Lower leg skin (tissue), 3 donors: ENCODE measurements around the gene EVX2.

Experiments
- POLR2A ChIP-seq, 2 donors: fragments of 450-650 bp; IDR thresholded peaks; one replicate each; pipeline ENCODE4 v1.6.1; 2016 to 2017; ENCODE audit warnings: antibody characterized with exemption in 2 of 2, mild to moderate bottlenecking in 1 of 2, moderate library complexity in 1 of 2
- TF ChIP-seq, protein P1 (sequence below), 3 donors: fragments of 450-650 bp; IDR thresholded peaks; one replicate each; pipeline ENCODE4 v1.5.1; 2016; ENCODE audit warnings: antibody characterized with exemption in 3 of 3, mild to moderate bottlenecking in 3 of 3, moderate library complexity in 2 of 3

DNA sequence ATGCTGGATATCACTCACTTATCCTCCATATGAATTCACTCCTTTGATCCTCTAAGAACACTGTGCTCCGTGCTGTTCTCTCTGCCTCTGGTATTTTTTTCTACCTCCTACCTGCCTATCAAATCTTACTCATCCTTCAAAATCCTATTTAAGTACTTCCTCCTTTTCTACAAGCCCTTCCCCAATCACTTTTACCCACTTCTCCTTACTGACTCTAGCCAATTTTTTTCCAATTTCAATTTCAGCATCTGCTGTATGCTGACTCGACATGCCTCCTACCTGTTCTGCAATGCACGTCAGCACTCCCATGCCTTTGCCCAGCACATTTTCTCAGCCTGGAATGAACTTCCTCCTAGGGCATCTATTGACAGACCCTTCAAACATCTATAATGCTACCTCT lies 44.4 kb downstream of the EVX2 start:
- no peak for TF ChIP-seq POLR2A (IDR thresholded peaks at IDR 0.05)
- TF ChIP-seq, protein P1, sequence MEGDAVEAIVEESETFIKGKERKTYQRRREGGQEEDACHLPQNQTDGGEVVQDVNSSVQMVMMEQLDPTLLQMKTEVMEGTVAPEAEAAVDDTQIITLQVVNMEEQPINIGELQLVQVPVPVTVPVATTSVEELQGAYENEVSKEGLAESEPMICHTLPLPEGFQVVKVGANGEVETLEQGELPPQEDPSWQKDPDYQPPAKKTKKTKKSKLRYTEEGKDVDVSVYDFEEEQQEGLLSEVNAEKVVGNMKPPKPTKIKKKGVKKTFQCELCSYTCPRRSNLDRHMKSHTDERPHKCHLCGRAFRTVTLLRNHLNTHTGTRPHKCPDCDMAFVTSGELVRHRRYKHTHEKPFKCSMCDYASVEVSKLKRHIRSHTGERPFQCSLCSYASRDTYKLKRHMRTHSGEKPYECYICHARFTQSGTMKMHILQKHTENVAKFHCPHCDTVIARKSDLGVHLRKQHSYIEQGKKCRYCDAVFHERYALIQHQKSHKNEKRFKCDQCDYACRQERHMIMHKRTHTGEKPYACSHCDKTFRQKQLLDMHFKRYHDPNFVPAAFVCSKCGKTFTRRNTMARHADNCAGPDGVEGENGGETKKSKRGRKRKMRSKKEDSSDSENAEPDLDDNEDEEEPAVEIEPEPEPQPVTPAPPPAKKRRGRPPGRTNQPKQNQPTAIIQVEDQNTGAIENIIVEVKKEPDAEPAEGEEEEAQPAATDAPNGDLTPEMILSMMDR (IDR thresholded peaks at IDR 0.05): no peak
